ENCODE data around the gene SCN2A.

SCN2A gene

DNA sequence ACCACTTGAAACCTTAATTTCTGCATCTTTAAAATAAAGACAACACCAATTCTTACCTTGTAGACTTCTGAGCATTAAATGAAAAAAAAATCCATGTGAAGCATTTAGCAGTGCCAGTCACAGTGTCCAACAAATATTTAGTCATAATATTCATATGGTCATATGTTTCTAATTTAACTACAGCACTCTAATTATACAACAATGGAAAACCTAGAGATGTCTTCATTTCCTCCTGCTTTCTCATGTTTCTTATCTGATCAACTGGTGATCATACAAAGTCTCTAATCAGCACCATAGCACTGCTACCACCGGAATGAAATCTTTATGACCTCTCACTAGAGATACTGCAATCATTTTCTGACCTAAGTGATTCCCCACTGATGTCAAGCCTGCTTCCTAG, 25.1 kb upstream of the SCN2A start:
- H3K9ac ChIP-seq (ENCODE audit: low read length), result no peak overlapping the region
- H3K27me3 ChIP-seq (ENCODE audit: control insufficient read depth, insufficient read depth, low read length), result no peaks in the 10 kb centered on the region
- no peaks in the 10 kb centered on the region for H3K9me3 ChIP-seq (ENCODE audit: control insufficient read depth, low read depth, low read length)
- no peaks in the 10 kb centered on the region for H3K36me3 ChIP-seq (ENCODE audit: control insufficient read depth, low read depth, low read length)
- no peaks in the 10 kb centered on the region for H3K4me1 ChIP-seq (ENCODE audit: control insufficient read depth, low read depth, low read length)
- H3K27ac ChIP-seq (ENCODE audit: low read length), result no peak overlapping the region
- no peak overlapping the region for H3K4me3 ChIP-seq (ENCODE audit: low read length)

- Histone ChIP-seq H3K27me3 (ENCODE audit: control insufficient read depth, insufficient read depth, low read length) (no peaks in the 10 kb centered on the region), H3K9me3 (ENCODE audit: control insufficient read depth, low read depth, low read length) (no peaks in the 10 kb centered on the region), H3K4me1 (ENCODE audit: control insufficient read depth, low read depth, low read length) (peaks cover 3% of the 10 kb centered on the region), H3K9ac (ENCODE audit: low read length) (no peak overlapping the region), H3K4me3 (ENCODE audit: low read length) (no peak overlapping the region), H3K36me3 (ENCODE audit: control insufficient read depth, low read depth, low read length) (no peaks in the 10 kb centered on the region), H3K27ac (ENCODE audit: low read length) (no peak overlapping the region)
Measured at GRCh38 chr2:165219481-165219880, 19.7 kb upstream of the SCN2A start.

DNA sequence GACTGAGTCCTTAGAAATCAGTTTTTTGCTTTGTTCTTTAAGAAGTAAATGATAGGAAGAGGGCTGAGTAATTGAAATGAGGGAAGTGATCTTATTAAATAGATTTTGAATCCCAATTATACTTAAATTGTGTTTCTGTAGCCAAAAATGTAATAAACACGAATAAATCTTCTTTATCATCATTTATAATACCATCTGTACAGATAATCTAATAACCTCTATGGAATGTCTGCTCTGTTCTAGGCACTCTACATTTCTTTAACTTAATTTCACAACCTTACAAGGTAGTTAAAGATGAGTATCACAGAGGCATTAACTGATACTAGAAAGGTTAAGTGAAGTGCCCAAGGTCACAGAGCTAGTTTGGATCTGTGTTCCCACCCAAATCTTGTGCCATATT, 14.3 kb upstream of the SCN2A start:
- Histone ChIP-seq H3K36me3 (ENCODE audit: control insufficient read depth, low read depth, low read length) (no peaks in the 10 kb centered on the region), H3K9ac (ENCODE audit: low read length) (no peak overlapping the region), H3K4me3 (ENCODE audit: low read length) (no peak overlapping the region), H3K4me1 (ENCODE audit: control insufficient read depth, low read depth, low read length) (peaks cover 3% of the 10 kb centered on the region), H3K9me3 (ENCODE audit: control insufficient read depth, low read depth, low read length) (no peaks in the 10 kb centered on the region), H3K27me3 (ENCODE audit: control insufficient read depth, insufficient read depth, low read length) (no peaks in the 10 kb centered on the region), H3K27ac (ENCODE audit: low read length) (no peak overlapping the region)

- no peaks in the 10 kb centered on the region for H3K36me3 ChIP-seq (ENCODE audit: control insufficient read depth, low read depth, low read length)
- H3K4me1 ChIP-seq (ENCODE audit: control insufficient read depth, low read depth, low read length), result peaks cover under 1% of the 10 kb centered on the region
- H3K27ac ChIP-seq (ENCODE audit: low read length), result no peak overlapping the region
- no peak overlapping the region for H3K9ac ChIP-seq (ENCODE audit: low read length)
- no peaks in the 10 kb centered on the region for H3K9me3 ChIP-seq (ENCODE audit: control insufficient read depth, low read depth, low read length)
- H3K27me3 ChIP-seq (ENCODE audit: control insufficient read depth, insufficient read depth, low read length), result no peaks in the 10 kb centered on the region
- H3K4me3 ChIP-seq (ENCODE audit: low read length), result no peak overlapping the region
Measured at GRCh38 chr2:165227571-165227970, 11.6 kb upstream of the SCN2A start.

DNA sequence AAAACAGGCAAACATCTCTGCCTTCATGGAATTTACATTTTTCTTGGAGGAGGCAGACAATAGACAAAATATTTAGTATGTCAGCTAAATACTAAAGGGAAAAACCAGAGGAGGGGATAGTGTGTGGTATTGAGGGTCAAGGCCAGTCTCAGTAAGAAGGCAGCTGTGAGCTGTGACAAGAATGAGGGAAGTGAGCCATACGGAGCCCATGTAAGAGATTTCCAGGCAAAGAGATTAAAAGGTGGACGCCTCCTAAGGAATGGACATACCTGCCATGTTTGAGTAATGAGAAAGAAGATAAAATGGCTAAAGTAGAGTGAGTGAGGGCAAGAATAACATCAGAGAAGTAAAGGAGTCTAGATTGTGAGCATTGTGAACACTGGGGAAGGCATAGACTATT, 2.2 kb upstream of the SCN2A start:
- H3K27me3 ChIP-seq (ENCODE audit: control insufficient read depth, insufficient read depth, low read length), result no peaks in the 10 kb centered on the region
- no peak overlapping the region for H3K9ac ChIP-seq (ENCODE audit: low read length)
- no peak overlapping the region for H3K4me3 ChIP-seq (ENCODE audit: low read length)
- no peaks in the 10 kb centered on the region for H3K9me3 ChIP-seq (ENCODE audit: control insufficient read depth, low read depth, low read length)
- no peaks in the 10 kb centered on the region for H3K4me1 ChIP-seq (ENCODE audit: control insufficient read depth, low read depth, low read length)
- no peaks in the 10 kb centered on the region for H3K36me3 ChIP-seq (ENCODE audit: control insufficient read depth, low read depth, low read length)
- no peak overlapping the region for H3K27ac ChIP-seq (ENCODE audit: low read length)

- Histone ChIP-seq H3K36me3 (ENCODE audit: control insufficient read depth, low read depth, low read length) (no peaks in the 10 kb centered on the region), H3K4me1 (ENCODE audit: control insufficient read depth, low read depth, low read length) (no peaks in the 10 kb centered on the region), H3K4me3 (ENCODE audit: low read length) (no peak overlapping the region), H3K9me3 (ENCODE audit: control insufficient read depth, low read depth, low read length) (no peaks in the 10 kb centered on the region), H3K27ac (ENCODE audit: low read length) (no peak overlapping the region), H3K27me3 (ENCODE audit: control insufficient read depth, insufficient read depth, low read length) (no peaks in the 10 kb centered on the region), H3K9ac (ENCODE audit: low read length) (no peak overlapping the region)
Measured at GRCh38 chr2:165238295-165238694, 919 bp upstream of the SCN2A start.

DNA sequence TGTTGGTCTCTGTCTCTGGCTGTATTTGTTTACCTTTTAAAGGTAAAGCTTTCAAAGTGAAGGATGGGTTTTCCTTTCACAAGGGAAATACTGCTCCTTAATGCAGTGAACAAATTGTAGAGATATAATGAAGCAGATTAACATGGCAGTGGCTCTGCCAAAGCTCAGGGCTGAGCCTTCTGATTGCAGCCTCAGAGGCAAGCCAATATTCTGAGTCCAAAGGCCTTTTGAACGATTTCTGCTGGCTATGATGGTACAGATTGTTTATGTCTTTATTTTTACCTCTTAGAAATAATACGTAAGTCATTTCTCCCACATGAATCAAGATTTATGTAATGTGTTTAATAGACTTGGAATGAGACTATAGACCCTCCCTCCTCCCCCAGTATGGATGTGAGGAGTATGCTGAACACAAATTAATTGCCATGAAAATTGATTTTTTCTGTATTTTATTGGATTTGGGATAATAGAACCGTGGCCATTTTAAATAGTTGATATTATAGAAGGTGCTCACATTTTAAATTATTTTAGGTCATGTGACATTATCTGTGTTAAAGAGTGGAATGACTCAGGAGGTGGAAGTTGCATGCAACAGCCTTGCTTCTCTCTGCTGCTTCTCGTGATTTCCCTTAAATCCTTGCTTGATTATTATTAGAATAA, 772 bp downstream of the SCN2A start:
- H3K4me1 ChIP-seq (ENCODE audit: control insufficient read depth, low read depth, low read length), result no peaks in the 10 kb centered on the region
- no peaks in the 10 kb centered on the region for H3K27me3 ChIP-seq (ENCODE audit: control insufficient read depth, insufficient read depth, low read length)
- no peak overlapping the region for H3K4me3 ChIP-seq (ENCODE audit: low read length)
- H3K9me3 ChIP-seq (ENCODE audit: control insufficient read depth, low read depth, low read length), result no peaks in the 10 kb centered on the region
- no peaks in the 10 kb centered on the region for H3K36me3 ChIP-seq (ENCODE audit: control insufficient read depth, low read depth, low read length)
- H3K9ac ChIP-seq (ENCODE audit: low read length), result no peak overlapping the region
- no peak overlapping the region for H3K27ac ChIP-seq (ENCODE audit: low read length)

- Histone ChIP-seq H3K9me3 (ENCODE audit: control insufficient read depth, low read depth, low read length) (no peaks in the 10 kb centered on the region), H3K9ac (ENCODE audit: low read length) (no peak overlapping the region), H3K27ac (ENCODE audit: low read length) (no peak overlapping the region), H3K4me3 (ENCODE audit: low read length) (no peak overlapping the region), H3K4me1 (ENCODE audit: control insufficient read depth, low read depth, low read length) (no peaks in the 10 kb centered on the region), H3K27me3 (ENCODE audit: control insufficient read depth, insufficient read depth, low read length) (no peaks in the 10 kb centered on the region), H3K36me3 (ENCODE audit: control insufficient read depth, low read depth, low read length) (no peaks in the 10 kb centered on the region)
Measured at GRCh38 chr2:165240916-165241315, 1.7 kb downstream of the SCN2A start.

- H3K27ac ChIP-seq (ENCODE audit: low read length), result no peak overlapping the region
- no peaks in the 10 kb centered on the region for H3K36me3 ChIP-seq (ENCODE audit: control insufficient read depth, low read depth, low read length)
- no peak overlapping the region for H3K4me3 ChIP-seq (ENCODE audit: low read length)
- H3K27me3 ChIP-seq (ENCODE audit: control insufficient read depth, insufficient read depth, low read length), result no peaks in the 10 kb centered on the region
- H3K4me1 ChIP-seq (ENCODE audit: control insufficient read depth, low read depth, low read length), result no peaks in the 10 kb centered on the region
- H3K9me3 ChIP-seq (ENCODE audit: control insufficient read depth, low read depth, low read length), result no peaks in the 10 kb centered on the region
- no peak overlapping the region for H3K9ac ChIP-seq (ENCODE audit: low read length)
Measured at GRCh38 chr2:165245081-165245793, 6.0 kb downstream of the SCN2A start.

GRCh38 chr2:165248238-165248637, 9.0 kb downstream of the SCN2A start:
- Histone ChIP-seq H3K4me1 (ENCODE audit: control insufficient read depth, low read depth, low read length) (no peaks in the 10 kb centered on the region), H3K27ac (ENCODE audit: low read length) (no peak overlapping the region), H3K9ac (ENCODE audit: low read length) (no peak overlapping the region), H3K36me3 (ENCODE audit: control insufficient read depth, low read depth, low read length) (no peaks in the 10 kb centered on the region), H3K9me3 (ENCODE audit: control insufficient read depth, low read depth, low read length) (no peaks in the 10 kb centered on the region), H3K27me3 (ENCODE audit: control insufficient read depth, insufficient read depth, low read length) (no peaks in the 10 kb centered on the region), H3K4me3 (ENCODE audit: low read length) (no peak overlapping the region)

- H3K27ac ChIP-seq (ENCODE audit: low read length), result no peak overlapping the region
- no peak overlapping the region for H3K4me3 ChIP-seq (ENCODE audit: low read length)
- no peaks in the 10 kb centered on the region for H3K9me3 ChIP-seq (ENCODE audit: control insufficient read depth, low read depth, low read length)
- no peaks in the 10 kb centered on the region for H3K36me3 ChIP-seq (ENCODE audit: control insufficient read depth, low read depth, low read length)
- H3K27me3 ChIP-seq (ENCODE audit: control insufficient read depth, insufficient read depth, low read length), result no peaks in the 10 kb centered on the region
- H3K9ac ChIP-seq (ENCODE audit: low read length), result no peak overlapping the region
- no peaks in the 10 kb centered on the region for H3K4me1 ChIP-seq (ENCODE audit: control insufficient read depth, low read depth, low read length)
Measured at GRCh38 chr2:165251366-165251765, 12.2 kb downstream of the SCN2A start.

DNA sequence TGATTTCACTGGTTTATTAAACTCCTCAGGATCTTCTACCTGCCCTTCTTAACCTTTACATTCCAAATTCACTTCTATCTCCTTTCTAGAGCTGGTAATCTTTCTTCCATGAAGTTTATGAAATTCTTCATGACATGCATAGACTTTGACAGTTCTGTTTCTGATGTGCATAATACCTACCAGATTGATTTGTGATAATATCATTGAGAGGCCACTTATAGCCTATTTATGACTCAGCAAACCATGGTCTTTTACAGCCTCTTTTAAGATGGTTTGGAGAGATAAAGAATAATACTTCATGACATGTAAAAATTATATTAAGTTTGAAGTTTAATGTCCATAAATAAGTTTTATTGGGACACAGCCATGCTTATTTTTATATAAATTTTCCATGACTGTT, 14.0 kb downstream of the SCN2A start:
- Histone ChIP-seq H3K36me3 (ENCODE audit: control insufficient read depth, low read depth, low read length) (no peaks in the 10 kb centered on the region), H3K9me3 (ENCODE audit: control insufficient read depth, low read depth, low read length) (no peaks in the 10 kb centered on the region), H3K27ac (ENCODE audit: low read length) (no peak overlapping the region), H3K4me3 (ENCODE audit: low read length) (no peak overlapping the region), H3K9ac (ENCODE audit: low read length) (no peak overlapping the region), H3K27me3 (ENCODE audit: control insufficient read depth, insufficient read depth, low read length) (no peaks in the 10 kb centered on the region), H3K4me1 (ENCODE audit: control insufficient read depth, low read depth, low read length) (no peaks in the 10 kb centered on the region)
